ENCODE results near the gene B3GAT1.
"Not testable (repeated sequence)": the region's sequence is repeated elsewhere in the genome, so short reads cannot be mapped to it uniquely, and the experiment has no call there.

The B3GAT1 gene

GRCh38 chr11:134358165-134358855, 53.7 kb downstream of the B3GAT1 start:
- in situ Hi-C loops (cut with MboI; ENCODE audit: low sequenced_read_pairs), result no loop called here

- in situ Hi-C loops (cut with MboI; ENCODE audit: low sequenced_read_pairs), result no loop called here
Observed at GRCh38 chr11:134357545-134357839, 54.5 kb downstream of the B3GAT1 start.

- in situ Hi-C loops (cut with MboI; ENCODE audit: low sequenced_read_pairs), result no loop called here
Observed at GRCh38 chr11:134356656-134357544, 55.1 kb downstream of the B3GAT1 start.

GRCh38 chr11:134355656-134356055, 56.4 kb downstream of the B3GAT1 start:
- in situ Hi-C loops (cut with MboI; ENCODE audit: low sequenced_read_pairs), result no loop called here

DNA sequence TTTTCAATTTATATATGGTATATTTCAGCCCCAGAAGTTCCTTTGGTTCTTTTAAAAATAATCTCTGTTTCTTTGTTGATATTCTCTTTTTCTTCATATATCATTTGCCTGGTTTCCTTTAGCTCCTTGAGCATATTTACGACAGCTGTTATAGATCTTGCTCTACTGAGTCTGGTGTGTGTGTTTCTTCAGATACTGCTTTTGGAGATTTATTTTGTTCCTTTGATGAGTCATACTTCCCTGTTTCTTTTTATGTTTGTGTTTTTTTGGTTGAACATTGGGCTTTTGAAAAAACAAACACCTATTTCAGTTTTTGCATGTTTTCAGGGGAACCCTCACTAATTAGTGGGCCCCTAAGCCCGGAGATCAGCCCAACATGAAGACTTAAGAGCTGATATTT, 56.9 kb downstream of the B3GAT1 start:
- in situ Hi-C loops (cut with MboI; ENCODE audit: low sequenced_read_pairs), result no loop called here

GRCh38 chr11:134352111-134352510, 59.9 kb downstream of the B3GAT1 start:
- in situ Hi-C loops (cut with MboI; ENCODE audit: low sequenced_read_pairs), result no loop called here

GRCh38 chr11:134350381-134350780, 61.7 kb downstream of the B3GAT1 start:
- in situ Hi-C loops (cut with MboI; ENCODE audit: low sequenced_read_pairs), result no loop called here

GRCh38 chr11:134349802-134350355, 62.2 kb downstream of the B3GAT1 start:
- in situ Hi-C loops (cut with MboI; ENCODE audit: low sequenced_read_pairs), result no loop called here

- in situ Hi-C loops (cut with MboI; ENCODE audit: low sequenced_read_pairs), result no loop called here
Observed at GRCh38 chr11:134349109-134349801, 62.8 kb downstream of the B3GAT1 start.

- in situ Hi-C loops (cut with MboI; ENCODE audit: low sequenced_read_pairs), result no loop called here
Observed at GRCh38 chr11:134347441-134347840, 64.6 kb downstream of the B3GAT1 start.

- in situ Hi-C loops (cut with MboI; ENCODE audit: low sequenced_read_pairs), result no loop called here
Observed at GRCh38 chr11:134346976-134347350, 65.1 kb downstream of the B3GAT1 start.

DNA sequence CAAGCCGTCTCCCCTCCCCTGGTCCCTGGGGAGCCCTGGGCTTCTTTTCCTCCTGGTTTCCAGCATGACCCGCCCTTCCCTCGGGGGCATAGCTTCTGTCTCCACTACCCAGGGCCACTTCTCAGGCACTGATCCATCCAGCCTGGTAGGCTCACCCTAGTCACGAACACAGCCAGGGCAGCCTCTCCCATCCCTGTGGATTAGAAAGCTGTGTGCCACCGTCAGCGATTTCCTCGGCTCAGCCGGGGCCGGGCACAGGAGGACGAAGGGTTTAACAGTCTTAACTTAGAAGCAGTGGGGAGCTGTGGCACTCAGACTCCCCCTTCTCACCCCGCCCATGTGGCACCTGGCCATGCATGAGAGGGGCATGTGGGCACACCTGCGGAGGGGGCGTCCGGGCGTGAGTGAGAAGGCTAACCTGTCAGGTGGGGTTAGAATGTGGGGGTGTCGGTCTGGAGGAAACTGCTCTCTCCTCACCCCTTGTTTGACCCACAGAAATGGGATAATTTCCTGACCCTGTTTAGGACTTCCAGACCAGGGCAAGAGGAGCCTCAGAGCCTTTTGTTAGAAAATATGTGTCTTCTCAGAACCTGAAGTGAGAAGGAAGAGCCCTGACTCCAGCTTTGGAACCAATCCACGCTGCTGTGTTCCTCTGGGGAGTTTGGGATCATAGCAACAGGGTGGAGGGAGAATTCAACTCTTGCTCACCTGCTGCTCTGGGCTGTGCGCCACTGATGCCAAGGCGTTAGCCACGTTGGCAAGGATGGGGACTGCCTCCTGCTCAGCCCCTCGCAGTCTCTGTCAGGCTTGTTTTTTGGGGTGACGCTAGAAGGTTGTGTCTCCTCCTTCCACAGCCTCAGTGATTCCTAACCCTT, 65.7 kb downstream of the B3GAT1 start:
- in situ Hi-C loops (cut with MboI; ENCODE audit: low sequenced_read_pairs), result no loop called here

- in situ Hi-C loops (cut with MboI; ENCODE audit: low sequenced_read_pairs), result no loop called here
Observed at GRCh38 chr11:134345237-134345550, 66.8 kb downstream of the B3GAT1 start.

DNA sequence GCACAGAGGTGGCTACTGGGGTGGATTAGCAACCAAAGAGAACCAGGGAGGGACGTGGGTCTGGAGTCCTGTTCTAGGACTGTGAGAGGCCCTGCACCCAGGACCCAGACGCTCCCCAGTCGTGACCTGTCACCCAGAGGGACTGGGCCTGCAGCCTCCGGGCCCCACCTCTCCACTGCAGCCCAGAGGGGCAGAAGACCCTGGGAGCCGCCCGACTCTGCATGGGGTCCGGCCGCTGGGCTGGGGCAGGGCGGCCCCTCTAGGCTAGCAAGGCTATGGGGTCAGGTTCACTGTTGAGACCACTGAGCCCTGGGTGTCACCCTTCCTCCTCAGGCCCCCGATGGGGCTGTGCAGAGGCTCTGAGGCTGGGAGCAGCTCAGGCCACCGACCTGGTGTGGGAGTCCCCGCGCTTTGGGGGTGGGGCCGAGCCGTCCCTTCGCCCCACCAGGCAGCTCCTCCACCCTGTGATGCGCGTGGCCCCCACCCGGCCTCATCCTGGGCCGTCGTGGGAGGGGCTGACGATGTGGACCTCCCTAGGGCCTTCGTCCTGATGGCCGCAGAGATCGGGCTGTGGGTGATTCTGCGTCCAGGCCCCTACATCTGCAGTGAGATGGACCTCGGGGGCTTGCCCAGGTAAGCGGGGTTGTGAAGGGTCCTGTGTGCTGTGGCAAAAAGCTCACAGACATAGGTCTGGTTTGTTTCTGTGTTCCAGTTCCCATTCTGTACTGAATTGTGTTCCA, 67.4 kb downstream of the B3GAT1 start:
- in situ Hi-C loops (cut with MboI; ENCODE audit: low sequenced_read_pairs), result not testable (repeated sequence)

DNA sequence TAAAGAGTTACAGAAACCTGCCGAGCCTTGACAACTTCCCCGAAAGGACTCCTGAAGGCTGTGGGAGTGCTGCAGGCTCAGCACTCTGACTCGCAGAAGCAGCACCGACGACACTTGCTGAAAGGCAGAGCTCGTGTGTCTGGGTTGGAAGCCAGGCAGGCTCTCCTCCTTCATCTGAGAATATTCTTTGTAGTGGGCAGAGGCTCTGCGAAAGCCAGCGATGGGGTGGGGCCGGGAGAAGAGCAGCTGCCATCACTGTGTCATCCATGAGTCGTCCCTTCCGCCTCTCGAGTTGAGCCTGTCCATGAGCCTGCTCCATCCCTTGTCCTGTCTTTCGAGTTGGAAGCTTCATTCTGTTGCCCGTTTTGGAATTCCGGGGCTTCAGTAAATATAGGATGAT, 68.4 kb downstream of the B3GAT1 start:
- in situ Hi-C loops (cut with MboI; ENCODE audit: low sequenced_read_pairs), result no loop called here

DNA sequence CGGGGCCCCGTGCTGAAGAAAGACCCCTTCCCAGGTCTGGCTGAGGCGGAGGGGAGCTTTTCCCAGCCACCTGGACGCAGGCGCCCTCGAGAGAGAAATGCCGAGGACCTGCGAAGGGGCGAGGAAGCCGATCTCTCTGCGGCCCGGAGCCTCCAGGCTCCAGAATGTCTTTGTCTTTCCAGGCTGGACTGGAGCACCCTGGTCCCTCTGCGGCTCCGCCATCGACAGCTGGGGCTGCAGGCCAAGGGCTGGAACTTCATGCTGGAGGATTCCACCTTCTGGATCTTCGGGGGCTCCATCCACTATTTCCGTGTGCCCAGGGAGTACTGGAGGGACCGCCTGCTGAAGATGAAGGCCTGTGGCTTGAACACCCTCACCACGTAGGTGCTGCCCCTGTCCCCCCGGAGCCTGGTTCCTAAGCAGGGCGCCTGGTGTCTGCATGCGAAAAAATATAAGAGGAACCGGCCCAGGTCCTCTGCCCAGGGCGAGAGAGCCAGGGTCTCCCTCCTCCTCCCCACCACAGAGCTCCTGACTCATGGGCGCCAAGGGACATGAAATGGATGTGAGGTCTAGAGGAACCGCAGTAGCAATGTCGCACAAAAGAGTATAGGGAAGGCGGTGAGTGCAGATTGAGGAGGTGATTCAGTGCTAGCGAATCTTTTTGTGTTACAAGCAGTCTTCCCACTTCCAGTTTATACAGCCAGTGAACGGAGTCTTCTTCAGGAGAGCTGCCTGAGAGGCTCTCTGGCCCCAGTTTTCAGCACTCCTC, 69.3 kb downstream of the B3GAT1 start:
- in situ Hi-C loops (cut with MboI; ENCODE audit: low sequenced_read_pairs), result no loop called here

DNA sequence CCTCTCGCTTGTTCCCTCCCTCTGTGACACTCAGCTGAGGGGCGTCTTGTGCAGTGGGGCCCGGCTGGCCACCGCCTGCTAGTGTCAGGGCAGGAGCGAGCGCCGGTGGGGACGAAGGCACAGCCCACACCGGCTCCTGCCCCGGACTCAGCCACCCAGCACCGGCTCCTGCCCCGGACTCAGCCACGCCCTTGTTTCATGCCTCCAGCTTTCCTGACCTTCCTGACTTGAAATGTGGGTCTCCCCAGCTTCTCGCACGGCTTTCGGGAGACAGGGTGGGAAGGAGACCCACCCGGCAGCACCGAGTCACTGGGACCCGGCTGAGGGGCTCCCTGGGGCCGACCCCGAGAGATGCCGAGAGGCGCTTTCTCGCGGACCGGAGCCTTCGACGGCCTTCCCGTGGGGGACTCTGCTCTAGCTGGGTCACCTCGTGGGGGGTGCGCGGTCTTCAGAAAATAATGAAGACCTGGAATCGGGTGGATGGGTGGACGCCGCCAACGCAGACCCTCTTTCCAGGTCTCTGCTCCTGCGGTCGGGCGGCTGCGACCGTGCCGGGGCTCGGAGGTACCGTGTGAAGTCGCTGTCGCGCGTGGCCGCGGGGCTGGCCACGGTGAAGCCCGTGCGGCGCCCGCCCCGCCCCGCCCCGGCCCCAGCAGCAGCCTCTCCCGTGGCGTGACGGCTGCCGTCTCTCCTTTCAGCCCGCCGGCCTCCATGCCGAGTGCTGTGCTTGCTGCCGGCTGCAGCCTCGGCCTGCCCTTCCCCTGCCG, 70.1 kb downstream of the B3GAT1 start:
- in situ Hi-C loops (cut with MboI; ENCODE audit: low sequenced_read_pairs), result no loop called here

DNA sequence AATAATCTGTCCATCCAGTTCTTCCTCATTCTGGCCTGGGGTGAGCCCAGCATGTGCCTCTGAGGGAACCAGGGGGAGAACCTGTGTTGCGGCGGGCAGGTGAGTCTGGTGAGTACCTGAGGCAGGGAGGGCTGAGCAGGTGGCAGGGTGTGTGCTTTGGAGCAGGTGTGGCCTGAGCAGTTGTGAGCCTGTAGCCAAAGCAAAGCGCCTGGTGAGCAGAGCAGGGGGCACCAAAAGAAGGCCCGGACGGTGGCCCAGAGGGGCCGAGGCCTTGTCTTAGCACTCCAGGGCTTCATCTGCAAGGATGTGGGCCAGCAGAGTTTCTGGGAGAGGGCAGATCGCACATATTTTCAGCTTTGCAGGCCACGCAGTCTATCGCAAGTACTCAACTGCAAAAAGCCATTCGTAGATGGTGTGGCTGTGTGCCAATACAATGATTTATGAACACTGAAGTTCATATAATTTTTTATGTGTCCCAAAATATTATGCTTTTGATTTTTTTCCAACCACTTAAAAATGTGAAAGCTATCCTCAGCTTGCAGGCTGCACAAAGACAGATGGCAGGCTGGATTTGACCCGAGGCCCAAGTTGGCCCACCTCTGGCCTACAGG, 71.6 kb downstream of the B3GAT1 start:
- in situ Hi-C loops (cut with MboI; ENCODE audit: low sequenced_read_pairs), result no loop called here

Data from HL-60/S4 (cell line).